HUES6 (cell line): ENCODE measurements around the gene DMAC2L.

Experiments
- H3K27ac ChIP-seq: 2 replicates; pipeline ENCODE4 v1.7.0; 2013; ENCODE audit warnings: low read depth, mild to moderate bottlenecking, low read length, inconsistent platforms
- H3K27me3 ChIP-seq: 2 replicates; pipeline ENCODE4 v1.6.1; 2013; ENCODE audit warnings: low read length; ENCODE audit not compliant: control insufficient read depth, insufficient read depth
- H3K36me3 ChIP-seq: 2 replicates; pipeline ENCODE4 v1.6.1; 2013; ENCODE audit warnings: low read length; ENCODE audit not compliant: control insufficient read depth, insufficient read depth
- H3K4me1 ChIP-seq: 2 replicates; pipeline ENCODE4 v1.6.1; 2013; ENCODE audit warnings: low read length; ENCODE audit not compliant: control insufficient read depth, insufficient read depth
- H3K4me3 ChIP-seq: 2 replicates; pipeline ENCODE4 v1.5.1; 2013; ENCODE audit warnings: low read depth, low read length
- H3K9ac ChIP-seq: one replicate; pipeline ENCODE4 v1.6.1; 2013; ENCODE audit warnings: mild to moderate bottlenecking, low read length
- H3K9me3 ChIP-seq: 2 replicates; pipeline ENCODE4 v1.6.1; 2013; ENCODE audit warnings: low read depth, low read length; ENCODE audit not compliant: control insufficient read depth, insufficient read depth

DMAC2L gene

DNA sequence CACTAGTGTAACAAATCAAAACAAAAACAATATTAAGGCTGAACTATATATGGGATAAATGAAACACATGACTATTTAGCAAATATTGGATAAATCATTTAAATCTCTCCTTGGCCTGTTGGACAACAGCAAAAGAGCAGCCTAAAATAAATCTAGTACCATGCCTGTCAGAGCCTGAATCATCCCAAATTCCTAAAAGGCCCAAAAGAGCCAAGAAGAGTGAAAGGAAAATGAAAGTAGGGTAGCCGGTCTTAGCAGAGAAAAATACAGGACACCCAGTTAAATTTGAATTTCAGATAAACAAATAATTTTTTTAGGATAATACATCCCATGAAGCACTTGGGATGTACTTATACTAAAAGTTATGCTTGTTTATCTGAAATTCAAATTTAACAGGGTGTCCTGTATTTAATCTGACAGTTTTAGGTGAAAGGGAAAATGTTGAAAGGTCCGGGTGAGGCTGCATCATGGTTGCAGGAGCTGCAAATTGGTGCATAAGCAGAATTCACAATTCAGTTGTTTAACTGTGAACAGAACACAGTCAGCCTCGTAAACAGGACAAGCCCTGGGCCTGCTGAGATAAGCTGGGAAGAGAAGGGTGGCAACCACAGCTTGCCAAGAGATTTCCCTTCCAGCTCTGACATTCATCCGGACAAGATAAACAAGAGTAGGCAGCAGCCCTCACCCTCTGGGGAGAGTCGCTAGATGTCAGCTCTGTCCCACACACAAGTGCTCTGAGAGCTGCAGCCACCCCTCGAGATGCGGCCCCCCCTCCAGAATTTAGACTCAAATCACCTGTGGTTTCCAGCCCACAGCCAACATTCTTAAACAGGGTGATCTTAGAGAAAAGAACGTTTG is 30.3 kb downstream of the DMAC2L start:
- Histone ChIP-seq H3K4me1 (peaks cover 13% of the 10 kb centered on the region; the same call in 1 of the 2 replicates), H3K9me3 (no peaks in the 10 kb centered on the region), H3K36me3 (no peaks in the 10 kb centered on the region), H3K27ac (no peak overlapping the region), H3K27me3 (no peaks in the 10 kb centered on the region), H3K9ac (no peak overlapping the region), H3K4me3 (no peak overlapping the region)

DNA sequence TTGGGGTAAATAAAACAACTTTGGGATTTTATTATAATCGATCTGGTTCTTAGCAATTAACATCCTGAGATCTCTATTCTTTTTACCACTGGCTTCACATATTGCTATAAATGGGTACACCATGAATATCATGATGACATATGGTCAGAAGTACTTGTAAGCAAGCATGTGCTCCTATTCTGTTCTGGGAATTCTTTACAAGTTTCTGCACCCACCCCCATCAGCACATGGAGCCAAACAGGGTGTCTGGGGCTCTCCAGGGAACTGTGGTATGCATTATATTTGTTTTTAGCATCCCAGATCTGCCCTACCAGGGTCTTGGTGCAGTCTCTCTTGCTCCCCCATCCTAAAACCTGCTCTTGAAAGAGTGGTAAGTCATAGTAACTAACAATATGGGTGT is 31.3 kb downstream of the DMAC2L start:
- H3K4me3 ChIP-seq, result no peak overlapping the region
- no peak overlapping the region for H3K27ac ChIP-seq
- H3K27me3 ChIP-seq, result no peaks in the 10 kb centered on the region
- no peaks in the 10 kb centered on the region for H3K36me3 ChIP-seq
- H3K9me3 ChIP-seq, result no peaks in the 10 kb centered on the region
- H3K9ac ChIP-seq, result no peak overlapping the region
- H3K4me1 ChIP-seq, result peaks cover 19% of the 10 kb centered on the region; the same call in 1 of the 2 replicates

DNA sequence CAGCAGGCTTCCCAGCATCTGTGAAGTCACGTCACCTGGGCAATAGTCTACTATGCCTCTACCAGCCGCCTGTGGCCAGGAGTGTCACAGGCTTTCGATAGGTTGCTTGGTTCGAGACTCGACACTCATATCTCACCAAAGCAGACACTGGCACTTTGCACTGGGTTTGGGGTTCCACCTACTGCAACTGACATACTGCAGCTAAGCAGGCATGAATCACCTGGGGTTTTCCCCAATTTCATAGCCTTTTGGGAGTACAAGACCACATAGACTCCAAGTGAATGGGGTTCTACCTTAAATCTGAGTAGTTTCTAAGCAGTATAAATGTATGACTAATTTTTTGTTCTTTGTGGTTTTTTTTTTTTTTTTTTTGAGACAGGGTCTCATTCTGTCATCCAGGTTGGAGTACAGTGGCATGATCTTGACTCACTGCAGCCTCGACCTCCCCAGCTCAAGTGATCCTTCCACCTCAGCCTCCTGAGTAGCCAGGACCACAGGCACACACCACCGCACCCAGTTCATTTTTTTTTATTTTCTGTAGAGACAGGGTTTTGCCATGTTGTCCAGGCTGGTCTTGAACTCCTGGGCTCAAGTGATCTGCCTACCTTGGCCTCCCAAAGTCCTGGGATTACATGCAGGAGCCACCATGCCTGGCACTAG is 32.1 kb downstream of the DMAC2L start:
- no peaks in the 10 kb centered on the region for H3K36me3 ChIP-seq
- peaks cover 19% of the 10 kb centered on the region; the same call in 1 of the 2 replicates for H3K4me1 ChIP-seq
- no peak overlapping the region for H3K27ac ChIP-seq
- H3K4me3 ChIP-seq, result no peak overlapping the region
- no peak overlapping the region for H3K9ac ChIP-seq
- no peaks in the 10 kb centered on the region for H3K9me3 ChIP-seq
- H3K27me3 ChIP-seq, result no peaks in the 10 kb centered on the region

DNA sequence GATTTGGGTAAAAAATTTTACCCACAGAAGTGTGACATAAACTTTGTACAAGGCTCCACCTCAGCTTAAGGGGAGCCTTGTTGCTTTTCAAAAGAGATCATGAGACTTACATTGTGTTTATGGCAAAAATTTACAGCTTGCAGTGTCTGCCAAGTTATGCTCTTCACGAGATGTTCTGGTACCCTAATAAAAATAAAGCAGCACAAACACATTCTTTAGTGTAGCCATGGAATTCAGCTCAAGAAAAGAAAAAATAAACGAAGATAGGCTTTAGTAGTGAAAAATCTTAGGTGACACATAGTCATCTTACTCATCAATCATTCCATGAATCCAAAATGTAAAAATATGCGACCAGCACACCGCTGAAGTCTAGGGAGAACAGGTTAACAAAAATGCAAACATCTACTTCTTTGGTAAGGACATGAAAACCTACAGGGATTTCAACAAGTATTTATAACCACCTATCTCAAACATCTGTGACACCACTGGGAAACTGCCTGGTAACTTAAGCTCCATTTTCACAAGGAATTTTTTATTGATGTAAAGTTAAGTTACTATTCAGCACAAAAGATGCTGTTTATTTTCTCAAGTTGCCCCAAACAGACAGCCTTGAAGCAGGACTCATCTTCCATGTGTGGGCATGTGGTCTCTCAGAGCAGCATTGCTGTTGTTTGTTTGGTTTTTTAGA is 32.9 kb downstream of the DMAC2L start:
- Histone ChIP-seq H3K4me1 (peaks cover 19% of the 10 kb centered on the region; the same call in 1 of the 2 replicates), H3K9ac (no peak overlapping the region), H3K4me3 (no peak overlapping the region), H3K36me3 (no peaks in the 10 kb centered on the region), H3K27ac (no peak overlapping the region), H3K27me3 (no peaks in the 10 kb centered on the region), H3K9me3 (no peaks in the 10 kb centered on the region)

DNA sequence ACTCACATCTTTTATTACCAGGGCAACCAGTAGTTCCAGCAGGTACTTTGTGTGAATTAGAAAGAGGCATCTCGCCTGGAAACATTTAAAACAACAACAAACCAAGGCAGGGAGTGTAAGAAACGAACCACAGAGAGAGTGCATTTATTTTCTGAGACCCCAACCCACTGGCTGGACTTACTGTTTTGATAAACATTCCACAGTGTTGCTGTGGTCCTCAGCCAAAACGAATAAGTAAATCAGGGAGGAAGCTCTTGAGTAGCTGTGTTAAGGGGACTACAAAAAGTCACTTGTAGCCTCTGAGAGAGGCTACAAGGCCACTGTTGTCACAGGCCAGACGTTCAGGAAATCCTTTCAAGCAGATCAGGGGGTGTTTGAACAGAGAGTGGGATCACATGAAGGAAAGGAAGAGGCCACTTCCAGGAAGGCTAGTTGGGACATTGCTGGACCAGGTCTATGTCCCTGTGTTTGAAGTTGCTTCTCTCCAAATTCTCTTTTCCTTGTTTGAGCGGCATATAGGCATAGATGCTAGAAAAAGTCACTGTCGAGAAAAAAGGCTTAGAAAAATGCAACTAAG is 33.8 kb downstream of the DMAC2L start:
- Histone ChIP-seq H3K36me3 (no peaks in the 10 kb centered on the region), H3K4me3 (no peak overlapping the region), H3K27me3 (no peaks in the 10 kb centered on the region), H3K27ac (no peak overlapping the region), H3K9me3 (no peaks in the 10 kb centered on the region), H3K4me1 (peaks cover 16% of the 10 kb centered on the region; the same call in 1 of the 2 replicates), H3K9ac (no peak overlapping the region)

DNA sequence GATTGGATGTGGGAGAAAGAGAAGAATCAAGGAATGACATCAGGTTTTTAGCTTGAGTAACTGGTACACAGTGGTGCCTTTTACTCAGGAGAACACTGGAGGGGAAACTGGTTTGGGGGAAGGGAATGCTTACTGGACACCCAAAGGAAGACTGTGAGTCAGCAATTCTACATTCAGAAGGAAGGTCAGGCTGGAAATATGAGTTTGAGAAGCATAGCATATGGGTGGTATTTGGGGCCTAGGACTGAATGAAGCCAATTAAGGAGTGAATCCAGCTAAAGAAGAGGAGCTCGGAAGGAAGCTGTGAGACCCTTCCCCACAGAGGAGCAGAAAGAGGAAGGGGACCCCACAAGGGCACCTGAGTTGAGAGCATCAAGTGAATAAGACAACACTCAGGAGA is 35.4 kb downstream of the DMAC2L start:
- Histone ChIP-seq H3K36me3 (no peaks in the 10 kb centered on the region), H3K4me3 (no peak overlapping the region), H3K4me1 (peaks cover 14% of the 10 kb centered on the region; the same call in 1 of the 2 replicates), H3K9ac (no peak overlapping the region), H3K9me3 (no peaks in the 10 kb centered on the region), H3K27ac (no peak overlapping the region), H3K27me3 (no peaks in the 10 kb centered on the region)

DNA sequence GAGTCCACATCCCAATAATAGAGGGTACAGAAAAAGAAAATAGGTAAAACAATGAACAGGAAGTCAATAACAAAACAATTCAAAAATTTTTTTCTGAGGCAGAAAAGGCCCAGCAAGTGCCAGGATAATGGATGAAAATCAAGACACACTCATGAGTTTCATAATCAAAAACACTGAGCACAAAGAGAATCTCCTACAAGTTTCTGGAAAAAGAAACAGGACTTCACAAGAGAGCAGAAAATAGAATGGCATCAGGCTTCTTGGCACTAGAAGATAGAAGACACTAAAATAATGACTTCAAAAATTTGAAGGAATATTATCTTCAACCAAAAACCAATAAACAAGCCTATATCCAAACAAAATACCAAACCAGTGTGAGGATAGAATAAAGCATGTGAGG is 36.8 kb downstream of the DMAC2L start:
- peaks cover 9% of the 10 kb centered on the region; the same call in 1 of the 2 replicates for H3K4me1 ChIP-seq
- H3K27ac ChIP-seq, result no peak overlapping the region
- H3K9me3 ChIP-seq, result no peaks in the 10 kb centered on the region
- H3K9ac ChIP-seq, result no peak overlapping the region
- H3K4me3 ChIP-seq, result no peak overlapping the region
- no peaks in the 10 kb centered on the region for H3K27me3 ChIP-seq
- H3K36me3 ChIP-seq, result no peaks in the 10 kb centered on the region

DNA sequence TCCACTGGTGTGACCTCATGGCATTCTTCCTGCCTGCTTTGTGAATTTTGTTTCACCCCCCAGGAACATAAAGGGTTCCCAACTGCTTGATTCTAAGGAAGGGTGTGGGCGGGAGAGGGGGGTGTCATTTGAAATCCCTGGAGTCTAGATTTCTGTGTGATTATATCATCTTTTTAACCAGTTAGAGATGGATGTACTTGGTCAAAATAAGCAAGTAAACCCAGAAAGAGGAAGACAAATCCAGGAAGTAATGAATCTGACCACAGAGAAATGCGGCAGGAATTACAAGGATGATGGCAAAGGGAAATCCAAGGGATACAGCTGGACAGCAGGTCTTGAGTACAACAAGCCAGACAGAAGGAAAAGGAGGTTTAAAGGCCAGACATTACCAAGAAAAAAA is 38.9 kb downstream of the DMAC2L start:
- Histone ChIP-seq H3K4me1 (peaks cover 9% of the 10 kb centered on the region; the same call in 1 of the 2 replicates), H3K36me3 (no peaks in the 10 kb centered on the region), H3K9me3 (no peaks in the 10 kb centered on the region), H3K4me3 (no peak overlapping the region), H3K27me3 (no peaks in the 10 kb centered on the region), H3K27ac (no peak overlapping the region), H3K9ac (no peak overlapping the region)

DNA sequence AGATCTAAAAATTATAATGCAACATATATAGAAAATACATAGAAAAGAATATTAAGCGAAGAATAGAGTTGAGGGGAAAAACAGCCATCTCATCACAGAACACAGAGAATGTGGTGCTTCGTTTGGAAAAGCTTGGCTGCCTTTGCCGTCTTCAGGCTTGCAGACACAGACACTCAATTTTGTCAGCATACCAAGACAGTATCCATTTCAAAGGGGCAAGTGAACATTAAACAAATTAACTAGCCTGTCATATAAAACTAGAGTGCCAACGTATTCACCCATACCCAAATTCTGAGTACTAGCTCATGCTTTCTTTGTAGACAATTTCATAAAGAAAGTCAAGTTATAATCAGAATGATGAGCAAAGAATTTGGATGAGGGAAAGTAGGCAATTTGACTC is 40.5 kb downstream of the DMAC2L start:
- no peaks in the 10 kb centered on the region for H3K27me3 ChIP-seq
- H3K4me1 ChIP-seq, result peaks cover 5% of the 10 kb centered on the region; the same call in 1 of the 2 replicates
- no peak overlapping the region for H3K27ac ChIP-seq
- no peaks in the 10 kb centered on the region for H3K9me3 ChIP-seq
- H3K9ac ChIP-seq, result no peak overlapping the region
- no peaks in the 10 kb centered on the region for H3K36me3 ChIP-seq
- H3K4me3 ChIP-seq, result no peak overlapping the region

DNA sequence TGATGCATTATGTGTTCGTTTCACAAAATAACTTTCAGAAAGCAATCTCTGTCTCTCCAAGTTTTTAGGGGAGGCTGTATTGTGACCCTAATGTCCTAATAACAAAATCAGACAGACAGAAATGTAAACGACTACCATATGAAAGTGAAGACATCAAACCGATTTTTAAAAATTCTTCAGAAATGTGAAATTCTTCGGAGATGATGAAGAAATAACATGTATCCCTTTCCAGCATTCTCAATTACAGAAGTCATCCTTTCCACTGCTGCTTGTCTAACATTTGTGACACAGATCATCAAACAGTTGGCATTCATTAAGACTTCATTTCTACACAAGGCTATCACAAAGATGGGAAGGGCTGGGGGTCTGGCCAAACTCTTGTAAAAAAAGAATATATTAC is 41.0 kb downstream of the DMAC2L start:
- H3K36me3 ChIP-seq, result no peaks in the 10 kb centered on the region
- no peaks in the 10 kb centered on the region for H3K4me1 ChIP-seq
- no peaks in the 10 kb centered on the region for H3K27me3 ChIP-seq
- H3K4me3 ChIP-seq, result no peak overlapping the region
- H3K9me3 ChIP-seq, result no peaks in the 10 kb centered on the region
- no peak overlapping the region for H3K27ac ChIP-seq
- no peak overlapping the region for H3K9ac ChIP-seq
